Lung (tissue), 12 donors: ENCODE data around the gene NAIF1. TPM values are rescaled to one million over a fixed set of nuclear protein-coding genes. Genes with fewer than 3 reads are reported as not detected.
A peak's percentile ranks its signal among the peaks of the same experiment; 100 is the strongest.

ENCODE experiments used
- ATAC-seq: fragments of 200-7000 bp; cut with Tn5 transposase; one replicate; pipeline ENCODE4 v1.9.1; 2020; ENCODE audit warnings: moderate number of reproducible peaks; ENCODE audit not compliant: insufficient read depth, low FRiP score
- DNase-seq, 3 donors: peaks; one replicate each; pipeline ENCODE4 v3.0.0-alpha.2; 2013 to 2017
- H3K27ac ChIP-seq, 2 donors: one replicate each; pipeline ENCODE4 v1.5.1; 2013; ENCODE audit warnings: mild to moderate bottlenecking in 2 of 2, moderate library complexity in 2 of 2, control low read depth in 1 of 2, inconsistent platforms in 1 of 2, low read depth in 1 of 2, low read length in 1 of 2
- H3K27me3 ChIP-seq, 3 donors: one replicate each; pipeline ENCODE4 v1.5.1; 2013; ENCODE audit warnings: low read length in 2 of 3; ENCODE audit not compliant: control insufficient read depth in 3 of 3, insufficient read depth in 3 of 3
- H3K36me3 ChIP-seq, 4 donors: one replicate each; pipeline ENCODE4 v1.5.1; 2013; ENCODE audit warnings: low read length in 4 of 4, mild to moderate bottlenecking in 1 of 4, moderate library complexity in 1 of 4; ENCODE audit not compliant: control insufficient read depth in 4 of 4, insufficient read depth in 4 of 4
- H3K4me1 ChIP-seq, 5 donors: one replicate each; pipeline ENCODE4 v1.5.1; 2013; ENCODE audit warnings: low read length in 5 of 5, mild to moderate bottlenecking in 2 of 5, moderate library complexity in 1 of 5; ENCODE audit not compliant: control insufficient read depth in 5 of 5, insufficient read depth in 5 of 5
- H3K4me3 ChIP-seq: one replicate; pipeline ENCODE4 v1.5.1; 2013; ENCODE audit warnings: mild to moderate bottlenecking, control low read depth, moderate library complexity
- H3K9ac ChIP-seq, 2 donors: one replicate each; pipeline ENCODE4 v1.5.1; 2013; ENCODE audit warnings: low read length in 2 of 2, control low read depth in 1 of 2; ENCODE audit not compliant: insufficient read depth in 1 of 2
- H3K9me3 ChIP-seq, 4 donors: one replicate each; pipeline ENCODE4 v1.5.1; 2013; ENCODE audit warnings: low read length in 3 of 4, mild to moderate bottlenecking in 1 of 4, moderate library complexity in 1 of 4; ENCODE audit not compliant: control insufficient read depth in 4 of 4, insufficient read depth in 3 of 4
- WGBS, 2 donors: extraction: QIAGEN DNeasy Blood & Tissue Kit; methylation state at CpG; one replicate each; pipeline ENCODE4 v1.1.7; 2013; 5-methylcytosine and 5-hydroxymethylcytosine counted together
- polyA plus RNA-seq, 2 donors: library from polyadenylated mRNA; stranded (reverse); fragments of 200-250 nt; gene quantifications; one replicate each; pipeline ENCODE4 v1.2.1, GENCODE V29; 2013
- total RNA-seq, 2 donors: library from RNA; depleted of rRNA in 1 of 2; stranded (reverse); fragments of >200 nt in 1 of 2; gene quantifications; one replicate each; pipeline ENCODE4 v1.2.1, GENCODE V29; 2014 to 2021
- TF ChIP-seq, protein P1 (sequence below): IDR thresholded peaks from 2 replicates; pipeline ENCODE4 v1.5.1; 2012; ENCODE audit warnings: mild to moderate bottlenecking; ENCODE audit errors: control extremely low read depth, extremely low read depth
- donor health status: control.
- donor health status: control.
- donor health status: Bipolar disorder and iron deficiency.
- donor health status: healthy.
- donor health status: DM: yes; HTN: yes; CAD: no.

Gene NAIF1
- total and polyA plus RNA-seq, 4 donors: 7.2 to 9.4 (median 8.8) TPM

DNA sequence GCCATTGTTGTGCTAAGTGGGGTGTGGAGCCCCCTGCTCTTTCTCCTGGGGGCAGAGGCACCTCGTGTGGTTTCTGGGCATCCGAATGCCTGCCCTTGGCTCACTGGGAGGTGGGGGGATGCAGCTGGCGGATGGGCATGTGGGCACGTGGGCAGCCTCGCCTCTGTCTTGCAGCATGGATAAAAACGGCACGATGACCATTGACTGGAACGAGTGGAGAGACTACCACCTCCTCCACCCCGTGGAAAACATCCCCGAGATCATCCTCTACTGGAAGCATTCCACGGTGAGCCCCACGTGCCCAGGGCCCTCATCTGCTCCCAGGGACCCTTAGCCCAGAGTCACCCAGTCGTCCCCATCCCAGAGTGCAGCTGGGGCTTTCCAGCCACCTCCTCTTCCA, 35.1 kb upstream of the NAIF1 start:
- H3K4me3 ChIP-seq: no peak overlapping the region

DNA sequence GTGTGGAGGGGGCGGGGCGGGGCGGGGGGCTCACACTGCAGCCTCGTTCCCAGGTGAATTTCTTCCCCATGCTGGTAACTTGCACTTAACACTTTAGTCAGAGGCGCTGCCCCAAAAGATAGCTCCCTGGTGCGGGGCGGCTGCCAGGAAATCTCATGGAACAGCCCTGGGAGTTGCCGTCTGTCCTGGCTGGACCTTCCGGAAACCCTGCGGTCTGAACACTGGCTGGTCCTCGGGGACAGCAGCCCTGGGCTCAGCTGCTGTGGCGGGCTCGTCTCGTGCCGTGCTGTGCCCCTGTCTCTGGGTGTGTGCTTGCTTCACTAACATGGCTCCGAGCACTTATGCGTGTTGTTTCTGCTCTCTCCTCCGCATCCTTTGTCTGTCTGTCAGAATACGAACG, 34.6 kb upstream of the NAIF1 start:
- Histone ChIP-seq H3K4me1 (peaks cover 10 to 37% (median 24%) of the 10 kb centered on the region in 5 donors), H3K27me3 (no peaks in the 10 kb centered on the region), H3K4me3 (no peak overlapping the region), H3K36me3 (peaks cover 14 to 50% (median 33%) of the 10 kb centered on the region in 4 donors), H3K27ac (peak overlapping the region in 1 of 2 donors; percentile 12), H3K9ac (no peak overlapping the region), H3K9me3 (no peaks in the 10 kb centered on the region)
- TF ChIP-seq, protein P1, sequence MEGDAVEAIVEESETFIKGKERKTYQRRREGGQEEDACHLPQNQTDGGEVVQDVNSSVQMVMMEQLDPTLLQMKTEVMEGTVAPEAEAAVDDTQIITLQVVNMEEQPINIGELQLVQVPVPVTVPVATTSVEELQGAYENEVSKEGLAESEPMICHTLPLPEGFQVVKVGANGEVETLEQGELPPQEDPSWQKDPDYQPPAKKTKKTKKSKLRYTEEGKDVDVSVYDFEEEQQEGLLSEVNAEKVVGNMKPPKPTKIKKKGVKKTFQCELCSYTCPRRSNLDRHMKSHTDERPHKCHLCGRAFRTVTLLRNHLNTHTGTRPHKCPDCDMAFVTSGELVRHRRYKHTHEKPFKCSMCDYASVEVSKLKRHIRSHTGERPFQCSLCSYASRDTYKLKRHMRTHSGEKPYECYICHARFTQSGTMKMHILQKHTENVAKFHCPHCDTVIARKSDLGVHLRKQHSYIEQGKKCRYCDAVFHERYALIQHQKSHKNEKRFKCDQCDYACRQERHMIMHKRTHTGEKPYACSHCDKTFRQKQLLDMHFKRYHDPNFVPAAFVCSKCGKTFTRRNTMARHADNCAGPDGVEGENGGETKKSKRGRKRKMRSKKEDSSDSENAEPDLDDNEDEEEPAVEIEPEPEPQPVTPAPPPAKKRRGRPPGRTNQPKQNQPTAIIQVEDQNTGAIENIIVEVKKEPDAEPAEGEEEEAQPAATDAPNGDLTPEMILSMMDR: no peak
- ATAC-seq: no peak
- 76 to 79% methylated on average over 20 of the region's 20 CpGs for WGBS, 2 donors
- DNase-seq: no peak

More for the DNA sequence above, 35.1 kb upstream of the NAIF1 start:
- no peaks in the 10 kb centered on the region for H3K27me3 ChIP-seq
- H3K4me1 ChIP-seq: peaks cover 10 to 37% (median 24%) of the 10 kb centered on the region in 5 donors
- peak overlapping the region in 1 of 2 donors; percentile 12 for H3K27ac ChIP-seq
- H3K9me3 ChIP-seq: no peaks in the 10 kb centered on the region
- ATAC-seq (no peak), DNase-seq (no peak)
- WGBS, 2 donors: 75 to 89% methylated on average over 13 of the region's 13 CpGs
- peaks cover 14 to 55% (median 37%) of the 10 kb centered on the region in 4 donors for H3K36me3 ChIP-seq
- H3K9ac ChIP-seq: no peak overlapping the region
- TF ChIP-seq, protein P1: no peak

DNA sequence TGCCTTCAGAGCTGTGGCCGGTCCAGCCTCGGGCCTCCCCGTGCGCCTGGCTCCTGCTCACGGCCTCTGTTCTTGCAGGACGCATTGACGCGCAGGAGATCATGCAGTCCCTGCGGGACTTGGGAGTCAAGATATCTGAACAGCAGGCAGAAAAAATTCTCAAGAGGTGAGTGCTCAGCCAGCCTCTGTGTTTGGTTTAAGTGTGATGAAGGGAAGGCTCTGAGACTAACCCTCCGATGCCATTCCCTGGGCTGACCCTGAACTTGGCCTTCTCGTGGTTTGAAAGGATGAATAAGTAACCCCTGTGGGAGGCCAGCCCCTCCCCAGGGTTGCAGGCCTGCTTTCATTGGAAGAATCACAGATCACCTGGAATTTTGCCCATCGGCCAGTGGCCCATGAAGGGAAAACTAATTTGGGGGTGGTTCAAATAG, 34.1 kb upstream of the NAIF1 start:
- TF ChIP-seq, protein P1: no peak
- Histone ChIP-seq H3K27ac (peak overlapping the region in 1 of 2 donors; percentile 33), H3K9me3 (no peaks in the 10 kb centered on the region), H3K36me3 (peaks cover 14 to 46% (median 29%) of the 10 kb centered on the region in 4 donors), H3K27me3 (no peaks in the 10 kb centered on the region), H3K4me3 (no peak overlapping the region), H3K9ac (no peak overlapping the region), H3K4me1 (peaks cover 10 to 37% (median 24%) of the 10 kb centered on the region in 5 donors)
- no peak for DNase-seq
- WGBS, 2 donors: 83 to 88% methylated on average over 12 of the region's 12 CpGs
- no peak for ATAC-seq

DNA sequence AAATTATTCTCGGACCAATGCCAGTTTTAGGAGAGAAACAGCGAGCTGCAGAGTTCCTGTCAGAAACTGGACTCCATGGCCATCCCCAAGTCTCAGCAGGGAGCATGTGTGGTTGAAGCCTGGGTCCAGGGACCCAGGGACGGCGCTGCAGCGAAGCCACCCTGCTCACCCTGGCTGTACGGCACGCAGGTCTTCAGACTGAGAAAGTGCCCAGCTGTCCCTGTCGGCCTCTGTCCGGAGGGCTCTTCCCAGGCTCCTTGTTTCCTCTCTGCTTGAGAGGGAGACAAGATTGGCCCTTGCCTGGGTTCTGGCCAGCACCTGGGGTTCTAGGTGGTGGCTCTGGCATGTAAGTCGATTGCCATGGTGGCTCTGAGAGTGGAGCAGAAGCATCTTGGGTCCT, 33.5 kb upstream of the NAIF1 start:
- peak overlapping the region in 1 of 2 donors; percentile 98 for H3K27ac ChIP-seq
- peak overlapping the region; percentile 66 for H3K4me3 ChIP-seq
- ATAC-seq: no peak
- no peak for DNase-seq
- WGBS, 2 donors: 66 to 80% methylated on average over 10 of the region's 10 CpGs
- no peak overlapping the region for H3K9ac ChIP-seq
- peaks cover 14 to 39% (median 25%) of the 10 kb centered on the region in 4 donors for H3K36me3 ChIP-seq
- peaks cover 10 to 37% (median 24%) of the 10 kb centered on the region in 5 donors for H3K4me1 ChIP-seq
- TF ChIP-seq, protein P1: no peak
- H3K9me3 ChIP-seq: no peaks in the 10 kb centered on the region
- no peaks in the 10 kb centered on the region for H3K27me3 ChIP-seq
